Liver (tissue), 9 donors: ENCODE measurements around the gene CADPS. TPM values are rescaled to one million over a fixed set of nuclear protein-coding genes. Genes with fewer than 3 reads are reported as not detected.

Experiments
- DNase-seq: peaks from one replicate; pipeline ENCODE4 v3.0.0-alpha.2; 2017; ENCODE audit warnings: low spot score
- H3K27ac ChIP-seq, 2 donors: one replicate each; pipeline ENCODE4 v1.7.0; 2013; ENCODE audit warnings: inconsistent platforms in 2 of 2, low read length in 2 of 2, control low read depth in 1 of 2, low read depth in 1 of 2, mild to moderate bottlenecking in 1 of 2
- H3K27me3 ChIP-seq, 4 donors: one replicate each; pipeline versions ENCODE4 v1.6.1 to v1.7.0; 2013; ENCODE audit warnings: low read length in 3 of 4, inconsistent platforms in 1 of 4, mild to moderate bottlenecking in 1 of 4, moderate library complexity in 1 of 4; ENCODE audit not compliant: control insufficient read depth in 4 of 4, insufficient read depth in 4 of 4
- H3K36me3 ChIP-seq, 4 donors: one replicate each; pipeline versions ENCODE4 v1.6.1 to v1.7.0; 2013; ENCODE audit warnings: low read length in 3 of 4, mild to moderate bottlenecking in 3 of 4, low read depth in 1 of 4, moderate library complexity in 1 of 4; ENCODE audit not compliant: control insufficient read depth in 4 of 4, insufficient read depth in 3 of 4
- H3K4me1 ChIP-seq, 4 donors: one replicate each; pipeline versions ENCODE4 v1.6.1 to v1.7.0; 2013; ENCODE audit warnings: low read length in 3 of 4, mild to moderate bottlenecking in 3 of 4, moderate library complexity in 1 of 4; ENCODE audit not compliant: control insufficient read depth in 4 of 4, insufficient read depth in 4 of 4
- H3K4me3 ChIP-seq, 3 donors: one replicate each; pipeline versions ENCODE4 v1.6.1 to v1.7.0; 2013; ENCODE audit warnings: low read length in 3 of 3, control low read depth in 1 of 3, low read depth in 1 of 3, mild to moderate bottlenecking in 1 of 3
- H3K9ac ChIP-seq, 2 donors: one replicate each; pipeline ENCODE4 v1.7.0; 2013; ENCODE audit warnings: low read length in 2 of 2, mild to moderate bottlenecking in 2 of 2, moderate library complexity in 2 of 2, control low read depth in 1 of 2, low read depth in 1 of 2
- H3K9me3 ChIP-seq, 4 donors: one replicate each; pipeline versions ENCODE4 v1.6.1 to v1.7.0; 2013; ENCODE audit warnings: low read length in 3 of 4; ENCODE audit not compliant: control insufficient read depth in 4 of 4
- ATF3 ChIP-seq: IDR thresholded peaks from 2 replicates; pipeline ENCODE4 v1.6.1; 2016; ENCODE audit warnings: antibody characterized with exemption
- EGR1 ChIP-seq, 2 donors: IDR thresholded peaks; 2 replicates each; pipeline ENCODE4 v1.6.1; 2016 to 2018; ENCODE audit warnings: antibody characterized with exemption in 2 of 2, low read depth in 2 of 2
- FOXA1 ChIP-seq: IDR thresholded peaks from 2 replicates; pipeline ENCODE4 v1.6.1; 2016; ENCODE audit warnings: antibody characterized with exemption
- FOXA2 ChIP-seq: IDR thresholded peaks from 2 replicates; pipeline ENCODE4 v1.6.1; 2016; ENCODE audit warnings: antibody characterized with exemption
- GABPA ChIP-seq, 2 donors: IDR thresholded peaks in 1 of 2; conservative IDR thresholded peaks in 1 of 2; 2 replicates each; pipeline ENCODE4 v1.6.1; 2016; ENCODE audit warnings: antibody characterized with exemption in 2 of 2, mild to moderate bottlenecking in 1 of 2, moderate library complexity in 1 of 2
- HNF4A ChIP-seq, 2 donors: conservative IDR thresholded peaks; 2 replicates each; pipeline ENCODE4 v1.6.1; 2016; ENCODE audit warnings: antibody characterized with exemption in 2 of 2, mild to moderate bottlenecking in 2 of 2
- HNF4G ChIP-seq: IDR thresholded peaks from 2 replicates; pipeline ENCODE4 v1.6.1; 2016; ENCODE audit warnings: antibody characterized with exemption
- JUND ChIP-seq, 2 donors: IDR thresholded peaks; 2 replicates each; pipeline ENCODE4 v1.6.1; 2016; ENCODE audit warnings: antibody characterized with exemption in 2 of 2
- NR2F2 ChIP-seq: IDR thresholded peaks from 2 replicates; pipeline ENCODE4 v1.6.1; 2016; ENCODE audit warnings: antibody characterized with exemption
- RAD21 ChIP-seq, 2 donors: IDR thresholded peaks; 2 replicates each; pipeline ENCODE4 v1.6.1; 2016; ENCODE audit warnings: antibody characterized with exemption in 2 of 2, mild to moderate bottlenecking in 2 of 2
- RXRA ChIP-seq, 2 donors: IDR thresholded peaks; 2 replicates each; pipeline ENCODE4 v1.6.1; 2017 to 2018; ENCODE audit warnings: antibody characterized with exemption in 2 of 2, mild to moderate bottlenecking in 1 of 2
- SP1 ChIP-seq: IDR thresholded peaks from 2 replicates; pipeline ENCODE4 v1.6.1; 2018; ENCODE audit warnings: antibody characterized with exemption, mild to moderate bottlenecking
- TAF1 ChIP-seq: conservative IDR thresholded peaks from 2 replicates; pipeline ENCODE4 v1.6.1; 2016; ENCODE audit warnings: antibody characterized with exemption, mild to moderate bottlenecking
- YY1 ChIP-seq: IDR thresholded peaks from 2 replicates; pipeline ENCODE4 v1.6.1; 2016; ENCODE audit warnings: antibody characterized with exemption, mild to moderate bottlenecking
- ZBTB33 ChIP-seq: IDR thresholded peaks from 2 replicates; pipeline ENCODE4 v1.6.1; 2016; ENCODE audit warnings: antibody characterized with exemption
- WGBS: extraction: QIAGEN DNeasy Blood & Tissue Kit; methylation state at CpG from one replicate; pipeline ENCODE4 v1.1.7; 2013; 5-methylcytosine and 5-hydroxymethylcytosine counted together
- polyA plus RNA-seq, 2 donors: library from polyadenylated mRNA; stranded (reverse) in 1 of 2; unstranded in 1 of 2; fragments of 200-250 nt in 1 of 2; fragments of >200 nt in 1 of 2; fragmentation: Nextera tagmentation in 1 of 2; extraction: Ambion mirVana in 1 of 2; gene quantifications; one replicate each; pipeline versions ENCODE4 v1.2.1 to v1.2.3, GENCODE V29; 2013 to 2015
- total RNA-seq, 2 donors: library from RNA; depleted of rRNA; stranded (reverse); fragments of >200 nt; gene quantifications; one replicate each; pipeline ENCODE4 v1.2.3, GENCODE V29; 2014
- TF ChIP-seq, protein P1 (sequence below): IDR thresholded peaks from 2 replicates; pipeline ENCODE4 v1.6.1; 2016; ENCODE audit warnings: antibody characterized with exemption, mild to moderate bottlenecking
- TF ChIP-seq, protein P2 (sequence below): fragments of 150-350 bp; IDR thresholded peaks from 2 replicates; pipeline ENCODE4 v1.5.1; 2017; ENCODE audit warnings: improper control_type of control experiment, low read depth, low read length; ENCODE audit not compliant: missing input control
- TF ChIP-seq, protein P3 (sequence below): IDR thresholded peaks from 2 replicates; pipeline ENCODE4 v1.6.1; 2016; ENCODE audit warnings: antibody characterized with exemption
- donor health status: healthy.
- donor health status: healthy.
- donor health status: healthy.
- donor health status: healthy.
- donor health status: healthy.

The CADPS gene
- total and polyA plus RNA-seq, 4 donors, result 0.05 to 0.37 (median 0.17) TPM; not detected in 1

DNA sequence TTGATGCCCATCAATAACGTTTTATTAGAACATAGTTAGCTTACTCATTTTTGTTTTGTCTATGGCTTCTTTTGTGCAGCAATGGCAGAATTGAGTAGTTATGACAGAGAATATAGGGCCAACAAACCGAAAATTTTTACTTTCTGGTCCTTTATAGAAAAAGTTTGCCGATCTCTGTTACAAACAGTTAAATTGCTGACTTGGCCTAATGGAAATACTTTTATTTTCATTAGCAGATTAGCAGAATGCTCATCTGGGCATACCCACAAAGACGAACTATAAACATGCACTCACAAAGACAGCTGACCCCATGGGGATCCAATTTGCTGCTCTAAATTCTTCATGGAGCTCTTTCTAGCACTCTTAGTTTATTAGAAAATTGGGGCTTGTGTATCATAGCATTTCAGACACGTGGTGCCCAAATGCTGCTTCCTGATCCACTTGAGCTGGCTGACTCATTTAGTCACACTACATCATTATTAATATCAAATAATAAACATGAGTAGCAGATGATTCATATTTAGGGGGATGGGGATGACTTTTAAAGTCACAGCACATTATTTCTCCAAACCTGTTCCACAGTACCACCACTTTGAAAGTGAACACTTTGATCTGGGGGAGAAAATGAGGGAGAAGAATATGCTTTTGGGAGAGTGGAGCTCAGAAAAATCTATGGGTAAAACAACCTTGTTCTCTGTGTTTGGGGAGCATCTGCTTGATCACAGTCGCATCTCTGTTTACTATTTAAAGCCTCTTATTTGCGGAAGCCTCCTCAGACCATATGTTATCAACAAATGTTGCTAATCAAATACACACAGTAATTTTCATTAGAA, 273.8 kb downstream of the CADPS start:
- Histone ChIP-seq H3K36me3 (no peaks in the 10 kb centered on the region), H3K27me3 (no peaks in the 10 kb centered on the region), H3K4me3 (no peak overlapping the region), H3K9ac (no peak overlapping the region), H3K4me1 (no peaks in the 10 kb centered on the region), H3K27ac (no peak overlapping the region), H3K9me3 (no peaks in the 10 kb centered on the region)
- DNase-seq, result no peak
- TF ChIP-seq, protein P1, sequence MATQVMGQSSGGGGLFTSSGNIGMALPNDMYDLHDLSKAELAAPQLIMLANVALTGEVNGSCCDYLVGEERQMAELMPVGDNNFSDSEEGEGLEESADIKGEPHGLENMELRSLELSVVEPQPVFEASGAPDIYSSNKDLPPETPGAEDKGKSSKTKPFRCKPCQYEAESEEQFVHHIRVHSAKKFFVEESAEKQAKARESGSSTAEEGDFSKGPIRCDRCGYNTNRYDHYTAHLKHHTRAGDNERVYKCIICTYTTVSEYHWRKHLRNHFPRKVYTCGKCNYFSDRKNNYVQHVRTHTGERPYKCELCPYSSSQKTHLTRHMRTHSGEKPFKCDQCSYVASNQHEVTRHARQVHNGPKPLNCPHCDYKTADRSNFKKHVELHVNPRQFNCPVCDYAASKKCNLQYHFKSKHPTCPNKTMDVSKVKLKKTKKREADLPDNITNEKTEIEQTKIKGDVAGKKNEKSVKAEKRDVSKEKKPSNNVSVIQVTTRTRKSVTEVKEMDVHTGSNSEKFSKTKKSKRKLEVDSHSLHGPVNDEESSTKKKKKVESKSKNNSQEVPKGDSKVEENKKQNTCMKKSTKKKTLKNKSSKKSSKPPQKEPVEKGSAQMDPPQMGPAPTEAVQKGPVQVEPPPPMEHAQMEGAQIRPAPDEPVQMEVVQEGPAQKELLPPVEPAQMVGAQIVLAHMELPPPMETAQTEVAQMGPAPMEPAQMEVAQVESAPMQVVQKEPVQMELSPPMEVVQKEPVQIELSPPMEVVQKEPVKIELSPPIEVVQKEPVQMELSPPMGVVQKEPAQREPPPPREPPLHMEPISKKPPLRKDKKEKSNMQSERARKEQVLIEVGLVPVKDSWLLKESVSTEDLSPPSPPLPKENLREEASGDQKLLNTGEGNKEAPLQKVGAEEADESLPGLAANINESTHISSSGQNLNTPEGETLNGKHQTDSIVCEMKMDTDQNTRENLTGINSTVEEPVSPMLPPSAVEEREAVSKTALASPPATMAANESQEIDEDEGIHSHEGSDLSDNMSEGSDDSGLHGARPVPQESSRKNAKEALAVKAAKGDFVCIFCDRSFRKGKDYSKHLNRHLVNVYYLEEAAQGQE, result no peak
- TF ChIP-seq YY1 (no peak), ATF3 (no peak), ZBTB33 (no peak), GABPA (IDR thresholded peaks at IDR 0.05 in 1 of 2, conservative IDR thresholded peaks at IDR 0.05 in 1 of 2) (no peak), JUND (IDR thresholded peaks at IDR 0.05) (no peak), FOXA1 (no peak), TAF1 (no peak), NR2F2 (no peak), HNF4A (conservative IDR thresholded peaks at IDR 0.05) (no peak), RXRA (IDR thresholded peaks at IDR 0.05) (no peak), HNF4G (no peak)
- 60% methylated on average over 7 of the region's 7 CpGs for WGBS

- Histone ChIP-seq H3K4me1 (no peaks in the 10 kb centered on the region), H3K27me3 (no peaks in the 10 kb centered on the region), H3K27ac (no peak overlapping the region), H3K4me3 (no peak overlapping the region), H3K36me3 (no peaks in the 10 kb centered on the region), H3K9ac (no peak overlapping the region), H3K9me3 (no peaks in the 10 kb centered on the region)
- 85% methylated on average over 2 of the region's 2 CpGs for WGBS
- DNase-seq, result no peak
- no peak for TF ChIP-seq FOXA1
- no peak for TF ChIP-seq JUND (IDR thresholded peaks at IDR 0.05)
- TF ChIP-seq EGR1 (IDR thresholded peaks at IDR 0.05; ENCODE audit: low read depth in 2 of 2), result no peak
- TF ChIP-seq TAF1, result no peak
- TF ChIP-seq FOXA2, result no peak
- no peak for TF ChIP-seq GABPA (IDR thresholded peaks at IDR 0.05 in 1 of 2, conservative IDR thresholded peaks at IDR 0.05 in 1 of 2)
- no peak for TF ChIP-seq SP1
- TF ChIP-seq, protein P1, result no peak
- TF ChIP-seq YY1, result no peak
- TF ChIP-seq HNF4A (conservative IDR thresholded peaks at IDR 0.05), result no peak
- TF ChIP-seq, protein P2, sequence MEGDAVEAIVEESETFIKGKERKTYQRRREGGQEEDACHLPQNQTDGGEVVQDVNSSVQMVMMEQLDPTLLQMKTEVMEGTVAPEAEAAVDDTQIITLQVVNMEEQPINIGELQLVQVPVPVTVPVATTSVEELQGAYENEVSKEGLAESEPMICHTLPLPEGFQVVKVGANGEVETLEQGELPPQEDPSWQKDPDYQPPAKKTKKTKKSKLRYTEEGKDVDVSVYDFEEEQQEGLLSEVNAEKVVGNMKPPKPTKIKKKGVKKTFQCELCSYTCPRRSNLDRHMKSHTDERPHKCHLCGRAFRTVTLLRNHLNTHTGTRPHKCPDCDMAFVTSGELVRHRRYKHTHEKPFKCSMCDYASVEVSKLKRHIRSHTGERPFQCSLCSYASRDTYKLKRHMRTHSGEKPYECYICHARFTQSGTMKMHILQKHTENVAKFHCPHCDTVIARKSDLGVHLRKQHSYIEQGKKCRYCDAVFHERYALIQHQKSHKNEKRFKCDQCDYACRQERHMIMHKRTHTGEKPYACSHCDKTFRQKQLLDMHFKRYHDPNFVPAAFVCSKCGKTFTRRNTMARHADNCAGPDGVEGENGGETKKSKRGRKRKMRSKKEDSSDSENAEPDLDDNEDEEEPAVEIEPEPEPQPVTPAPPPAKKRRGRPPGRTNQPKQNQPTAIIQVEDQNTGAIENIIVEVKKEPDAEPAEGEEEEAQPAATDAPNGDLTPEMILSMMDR, result no peak
- TF ChIP-seq RAD21 (IDR thresholded peaks at IDR 0.05), result no peak
- TF ChIP-seq RXRA (IDR thresholded peaks at IDR 0.05), result no peak
- no peak for TF ChIP-seq HNF4G
- TF ChIP-seq, protein P3, sequence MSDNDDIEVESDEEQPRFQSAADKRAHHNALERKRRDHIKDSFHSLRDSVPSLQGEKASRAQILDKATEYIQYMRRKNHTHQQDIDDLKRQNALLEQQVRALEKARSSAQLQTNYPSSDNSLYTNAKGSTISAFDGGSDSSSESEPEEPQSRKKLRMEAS, result no peak
- no peak for TF ChIP-seq ATF3
Observed at GRCh38 chr3:62600033-62600432, 275.2 kb downstream of the CADPS start.
